CD4-positive, alpha-beta T cell treated with Interferon alpha-2 for 1 hour (primary cell): ENCODE data around the gene MC5R.
"Not testable (repeated sequence)": the region's sequence is repeated elsewhere in the genome, so short reads cannot be mapped to it uniquely, and the experiment has no call there.

Source experiments
- DNase-seq, 2 donors: peaks; one replicate each; pipeline ENCODE4 v3.0.0-alpha.2; 2020 to 2022

Gene MC5R

DNA sequence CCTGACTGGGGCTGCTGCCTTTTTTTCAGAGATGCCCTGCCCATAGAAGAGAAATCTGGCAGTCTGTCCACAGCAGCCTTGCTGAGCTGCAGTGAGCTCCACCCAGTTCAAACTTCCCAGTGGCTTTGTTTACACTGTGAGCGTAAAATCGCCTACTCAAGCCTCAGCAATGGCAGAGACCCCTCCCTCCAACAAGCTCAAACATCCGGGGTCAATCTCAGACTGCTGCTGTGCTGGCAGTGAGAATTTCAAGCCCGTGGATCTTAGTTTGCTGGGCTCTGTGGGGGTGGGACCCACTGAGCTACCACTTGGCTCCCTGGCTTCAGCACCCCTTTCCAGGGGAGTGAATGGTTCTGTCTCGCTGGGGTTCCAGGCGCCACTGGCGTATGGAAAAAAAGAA is 38.9 kb downstream of the MC5R start:
- not testable (repeated sequence) for DNase-seq

DNA sequence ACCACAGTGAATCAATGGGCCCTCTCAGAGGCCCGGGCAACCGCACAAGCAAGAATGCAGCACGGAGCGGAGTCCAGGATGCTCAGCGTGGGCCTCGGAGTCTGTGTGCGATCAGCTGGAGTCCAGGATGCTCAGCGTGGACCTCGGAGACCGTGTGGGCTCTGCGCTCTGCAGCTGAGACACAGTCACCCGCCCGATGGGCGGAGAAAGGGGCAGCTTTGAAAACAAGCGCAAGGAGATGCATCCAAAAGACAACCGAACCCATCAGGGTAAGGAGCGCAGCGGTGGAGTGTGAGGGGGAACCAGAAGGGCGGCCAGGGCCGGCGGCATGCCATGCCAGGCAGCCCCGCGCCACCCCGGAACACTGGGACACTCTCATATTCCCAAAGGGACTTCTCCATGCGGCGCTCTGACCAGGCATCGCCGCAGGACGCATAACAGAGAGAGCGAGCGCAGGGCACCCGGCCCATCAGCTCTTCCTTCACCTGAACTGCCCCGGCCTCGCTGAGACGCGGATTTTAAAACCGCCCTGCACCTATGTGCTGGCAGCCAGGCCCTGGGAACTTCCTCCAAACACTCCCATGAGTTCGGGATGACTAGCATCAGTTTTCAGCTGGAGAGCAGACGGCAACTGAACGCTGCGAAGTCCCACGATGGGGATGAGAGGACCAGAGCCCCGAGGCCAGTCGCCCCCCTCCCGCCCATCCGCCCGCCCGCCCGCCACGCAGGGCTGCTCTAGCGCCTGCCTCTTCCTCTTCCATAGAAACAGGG is 44.7 kb downstream of the MC5R start:
- DNase-seq: no peak

DNA sequence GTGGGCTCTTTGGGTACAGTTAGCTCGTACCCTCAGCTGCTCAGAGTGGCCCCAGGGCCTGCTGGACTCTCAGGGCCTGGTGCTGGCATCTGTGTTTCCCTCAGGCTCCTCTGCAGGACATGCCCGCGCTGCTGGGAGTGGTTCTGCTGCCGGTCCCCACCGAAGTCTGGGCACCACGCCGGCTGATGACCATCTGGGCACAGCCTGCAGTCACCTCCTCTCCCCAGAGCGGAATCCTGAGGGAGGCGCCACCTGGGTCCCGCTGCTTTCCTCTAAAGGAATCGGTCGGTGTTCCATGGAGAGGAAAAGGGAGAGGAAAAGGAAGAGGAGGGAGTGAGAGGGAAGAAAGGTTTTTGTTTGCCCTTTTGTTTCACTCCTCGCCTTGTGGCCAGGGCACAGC is 47.8 kb downstream of the MC5R start:
- no peak for DNase-seq

DNA sequence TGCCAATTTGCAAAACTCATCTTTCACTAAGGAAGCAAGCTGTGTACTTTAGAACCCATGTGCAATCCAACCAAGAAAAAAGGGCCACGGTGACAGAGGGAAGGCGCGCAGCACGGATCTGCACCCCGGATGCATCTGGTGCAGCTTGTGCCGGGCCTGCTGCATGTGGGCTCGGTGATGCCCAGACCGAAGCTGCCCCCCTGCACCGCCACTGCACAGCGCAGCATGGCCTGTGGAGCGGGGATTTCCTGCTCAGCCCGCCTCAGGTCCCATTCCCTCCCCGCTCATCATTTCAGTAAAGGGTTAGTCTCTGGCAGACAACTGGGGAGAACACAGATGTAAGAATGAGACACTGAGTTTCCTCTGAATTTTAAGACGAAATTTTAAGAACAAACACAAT is 48.4 kb downstream of the MC5R start:
- no peak for DNase-seq

DNA sequence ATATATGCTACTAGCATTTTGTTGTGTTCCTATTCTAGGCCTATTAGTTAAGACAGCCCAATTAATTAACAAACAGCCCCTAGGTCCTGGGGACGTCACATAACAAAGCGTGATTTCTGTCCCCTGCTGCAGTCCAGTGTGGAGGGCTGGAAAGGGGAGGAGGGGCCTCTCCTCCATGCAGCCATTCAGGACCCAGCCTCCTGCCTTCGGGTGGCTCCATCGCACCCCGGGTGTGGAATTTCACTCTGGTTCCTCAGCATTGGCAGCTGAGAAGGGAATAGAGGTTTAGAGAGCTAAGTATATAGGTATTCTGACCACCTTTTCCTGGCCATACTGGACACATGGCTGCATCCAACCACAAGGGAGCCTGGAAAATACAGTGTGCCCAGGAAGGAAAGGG is 49.0 kb downstream of the MC5R start:
- DNase-seq: no peak

DNA sequence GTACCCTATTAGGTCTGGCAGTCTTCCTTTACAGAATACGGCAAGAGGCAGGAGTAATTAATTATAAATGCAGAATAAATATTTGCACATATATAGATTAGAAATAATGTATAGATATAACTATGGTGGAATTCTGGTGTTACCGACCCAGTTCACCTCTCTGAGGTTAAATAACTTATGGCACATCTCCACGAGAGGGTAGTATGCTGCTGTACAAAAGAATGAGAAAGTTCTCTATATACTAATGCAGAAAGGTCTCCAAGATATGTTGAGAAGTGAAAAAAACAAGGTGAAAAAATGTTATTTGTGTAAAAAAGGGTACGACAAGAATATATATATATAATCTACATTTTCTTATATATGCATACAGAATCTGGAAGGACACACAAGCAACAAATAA is 50.6 kb downstream of the MC5R start:
- no peak for DNase-seq
